LoVo (cell line): ENCODE measurements around the gene TMEM115.

Experiments
- DNase-seq: peaks from one replicate; pipeline ENCODE4 v3.0.0-alpha.2; 2016; ENCODE audit warnings: low spot score

TMEM115 gene

GRCh38 chr3:50375258-50375931 lies 16.1 kb upstream of the TMEM115 start:
- DNase-seq: no peak

DNA sequence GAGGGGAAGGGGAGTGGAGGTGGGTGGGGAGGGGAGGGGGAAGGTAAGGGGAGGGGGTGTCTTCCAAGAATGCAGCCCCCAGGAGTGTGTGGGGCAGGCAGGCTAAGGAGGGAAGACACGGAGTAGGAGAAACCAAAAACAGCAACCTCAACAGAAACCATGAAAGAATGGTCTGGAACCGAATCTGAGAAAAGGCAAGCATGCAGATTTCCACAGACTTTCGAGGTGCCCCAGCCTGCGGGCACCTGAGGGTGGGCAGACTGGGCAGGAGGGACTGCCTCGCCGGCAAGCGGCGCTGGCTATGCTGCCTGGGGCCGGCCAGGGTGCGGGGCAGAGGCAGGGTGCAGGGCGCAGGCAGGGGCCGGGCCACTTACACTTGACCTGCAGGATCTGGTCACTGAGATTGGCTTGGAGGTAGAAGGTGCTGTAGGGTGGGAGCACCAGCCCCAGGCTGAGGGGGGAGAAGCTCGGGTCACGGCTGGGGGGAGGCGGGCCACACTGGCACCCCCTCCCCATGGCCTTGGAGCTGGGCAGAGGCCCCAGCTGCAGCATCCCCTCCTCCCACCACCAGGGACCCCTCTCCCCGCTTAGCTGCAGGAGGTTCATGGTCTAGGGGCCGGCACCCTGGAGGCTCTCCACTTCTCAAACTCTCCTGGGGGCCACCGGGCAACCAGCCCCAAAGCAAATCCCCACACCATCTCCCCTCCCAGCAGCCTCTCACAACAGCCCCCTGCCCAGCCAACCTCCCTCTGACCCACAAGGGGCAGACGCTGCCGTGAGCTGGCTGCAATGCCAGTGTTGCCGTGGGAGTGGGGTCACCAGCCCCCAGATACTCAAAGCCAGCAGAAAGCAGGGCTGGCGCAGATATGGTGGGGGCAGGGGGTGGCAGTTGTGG lies 15.3 kb upstream of the TMEM115 start:
- no peak for DNase-seq

GRCh38 chr3:50373146-50374051 lies 14.1 kb upstream of the TMEM115 start:
- DNase-seq: no peak

DNA sequence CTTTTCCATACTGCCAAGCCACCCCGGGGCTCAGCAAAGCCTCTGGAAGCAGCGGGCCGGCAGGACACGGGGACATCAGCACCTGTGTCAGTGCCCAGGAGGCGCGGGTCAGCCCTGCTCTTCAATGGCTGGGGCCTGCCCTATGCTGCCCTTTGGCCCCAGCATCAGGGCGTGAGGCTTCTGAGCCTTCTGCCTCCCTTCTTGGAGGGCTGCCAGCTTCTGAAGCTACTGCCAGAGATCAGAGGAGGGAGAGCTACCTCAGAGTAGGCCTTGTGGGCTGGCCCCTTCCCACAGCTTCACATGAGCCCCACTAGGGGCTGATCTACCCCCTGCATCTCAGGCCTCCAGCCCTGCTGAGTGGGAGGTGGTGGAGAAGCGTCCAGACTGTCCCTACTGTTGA lies 13.0 kb upstream of the TMEM115 start:
- DNase-seq: peak; percentile 14

- DNase-seq: no peak
Observed at GRCh38 chr3:50371133-50371685, 11.9 kb upstream of the TMEM115 start.

DNA sequence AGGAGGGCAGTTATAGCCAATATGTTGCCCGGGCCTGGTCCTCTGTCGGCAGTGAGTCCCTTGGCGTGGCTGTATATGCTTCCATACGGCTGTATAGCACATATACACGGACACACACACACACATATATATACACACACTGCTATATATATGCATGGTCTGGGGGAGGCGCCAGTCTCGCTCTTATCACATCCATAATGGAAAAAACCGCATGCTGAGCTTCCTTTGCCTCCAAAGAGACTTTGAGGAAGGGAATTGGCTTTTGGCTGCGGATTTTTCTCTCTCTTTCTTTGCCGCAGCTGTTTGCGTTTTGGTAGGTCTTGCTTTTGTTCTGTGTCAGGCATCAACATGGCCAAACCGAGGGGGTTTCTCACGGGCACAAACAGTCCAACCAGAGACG lies 11.3 kb upstream of the TMEM115 start:
- no peak for DNase-seq

DNA sequence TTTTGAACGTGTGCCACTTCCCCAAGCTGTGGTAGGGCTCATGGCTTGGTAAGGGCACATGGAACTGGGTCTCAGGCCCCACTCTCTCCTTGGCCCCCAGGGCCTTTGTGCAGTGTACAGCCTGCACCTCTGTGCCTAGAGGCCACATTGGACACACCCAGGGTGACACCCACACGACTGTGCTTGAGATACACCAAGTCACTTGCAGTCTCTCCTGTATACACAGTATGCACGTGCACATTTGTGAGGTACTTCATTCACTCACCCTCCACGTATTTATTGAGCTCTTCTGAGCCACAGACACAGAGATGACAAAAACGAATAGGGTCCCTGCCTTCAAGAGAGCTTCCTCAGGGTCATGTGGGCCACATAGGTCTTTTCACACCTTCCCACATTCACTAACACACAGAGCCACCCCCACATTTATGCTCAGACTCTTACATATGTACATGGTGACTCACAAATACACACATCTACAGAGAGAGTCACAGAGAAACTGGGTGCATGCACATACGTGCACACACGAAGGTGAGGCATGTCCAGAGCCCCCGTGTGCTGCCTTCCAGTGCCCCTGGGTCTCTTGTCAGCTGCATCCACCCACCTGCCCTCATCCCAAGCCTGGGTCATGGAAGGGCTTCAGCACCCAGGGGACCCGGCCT lies 9.8 kb upstream of the TMEM115 start:
- DNase-seq: no peak

DNA sequence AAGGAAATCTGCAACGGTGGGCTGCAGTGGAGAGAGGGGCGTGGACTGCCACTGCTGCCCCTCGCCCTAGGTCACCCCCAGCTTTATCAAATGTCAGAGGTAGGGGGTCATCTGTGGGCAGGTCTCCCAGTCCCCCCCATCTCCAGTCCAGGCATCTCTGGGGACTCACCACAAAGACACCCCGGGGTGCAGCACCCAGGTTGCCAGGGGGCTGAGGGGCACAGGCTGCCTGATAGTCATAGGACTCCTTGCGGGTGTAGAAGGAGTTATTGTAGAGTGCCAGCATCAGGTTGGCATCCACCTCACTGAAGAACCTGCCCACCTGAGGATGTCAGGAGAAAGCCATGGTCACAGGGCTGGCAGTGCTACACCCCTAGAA lies 6.5 kb upstream of the TMEM115 start:
- no peak for DNase-seq

DNA sequence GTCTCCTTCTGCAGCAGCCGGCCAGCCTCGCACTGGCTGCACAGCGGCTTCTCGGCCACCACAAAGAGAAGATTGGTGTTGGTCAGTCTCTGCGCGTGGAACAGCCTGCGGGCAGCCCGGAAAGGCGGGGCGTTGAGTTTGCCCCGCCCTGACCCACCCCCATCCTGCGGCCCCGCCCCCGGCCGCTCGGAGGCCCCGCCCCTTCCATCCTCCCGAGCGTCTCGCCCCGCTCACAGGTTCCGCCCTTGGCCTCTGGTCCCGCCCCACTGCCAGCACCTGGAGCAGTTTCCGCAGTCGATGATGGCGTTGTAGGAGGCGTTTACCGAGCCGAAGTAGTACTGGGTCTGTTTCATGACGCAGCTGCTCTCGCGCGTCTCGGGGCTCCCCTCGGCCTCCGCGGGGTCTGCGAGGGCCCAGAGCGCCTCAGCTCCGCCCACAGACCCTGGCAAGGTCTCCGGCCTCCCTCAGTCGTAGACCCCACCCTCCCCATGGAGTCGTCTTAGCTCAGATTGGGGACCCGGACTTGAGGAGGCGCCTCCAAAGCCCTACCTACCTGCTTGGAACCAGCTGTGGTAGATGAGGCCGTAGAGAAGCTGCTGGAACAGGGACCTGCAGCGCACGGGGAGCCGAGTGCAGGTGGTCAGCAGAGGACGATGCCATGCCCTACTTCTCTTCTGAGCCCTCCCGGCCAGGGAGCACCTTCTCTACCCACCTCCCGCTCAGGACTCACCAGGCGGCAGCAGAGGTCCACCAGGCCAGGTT lies 5.9 kb upstream of the TMEM115 start:
- DNase-seq: peak; percentile 91

GRCh38 chr3:50364573-50365079 lies 5.3 kb upstream of the TMEM115 start:
- DNase-seq: no peak

- no peak for DNase-seq
Observed at GRCh38 chr3:50359760-50360110, 414 bp upstream of the TMEM115 start.

DNA sequence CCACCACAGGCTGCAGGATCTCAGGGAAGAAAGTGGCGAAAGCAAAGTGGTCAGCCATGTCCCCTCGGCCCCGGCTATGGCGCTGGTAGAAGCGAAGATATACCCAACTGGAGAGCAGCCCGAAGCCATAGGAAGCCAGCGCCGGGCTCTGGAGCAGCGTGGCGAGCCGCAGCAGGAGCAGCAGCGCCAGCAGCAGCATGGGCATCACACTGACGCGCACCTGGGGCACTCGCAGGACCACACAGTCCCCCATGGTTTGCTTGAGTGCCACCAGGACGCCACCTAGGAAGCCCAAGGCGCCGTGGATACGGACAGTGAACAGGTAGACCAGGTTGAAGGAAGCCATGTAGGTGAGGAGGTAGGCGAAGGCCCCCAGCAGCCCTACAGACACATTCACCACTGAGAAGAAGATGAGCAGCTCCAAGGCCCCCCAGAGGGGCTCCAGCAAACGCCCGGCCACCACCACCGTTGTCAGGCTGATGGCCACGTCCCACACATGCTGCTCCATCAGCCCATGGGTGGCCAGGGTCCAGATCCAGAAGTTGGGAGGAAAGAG lies 888 bp downstream of the TMEM115 start:
- DNase-seq: no peak

DNA sequence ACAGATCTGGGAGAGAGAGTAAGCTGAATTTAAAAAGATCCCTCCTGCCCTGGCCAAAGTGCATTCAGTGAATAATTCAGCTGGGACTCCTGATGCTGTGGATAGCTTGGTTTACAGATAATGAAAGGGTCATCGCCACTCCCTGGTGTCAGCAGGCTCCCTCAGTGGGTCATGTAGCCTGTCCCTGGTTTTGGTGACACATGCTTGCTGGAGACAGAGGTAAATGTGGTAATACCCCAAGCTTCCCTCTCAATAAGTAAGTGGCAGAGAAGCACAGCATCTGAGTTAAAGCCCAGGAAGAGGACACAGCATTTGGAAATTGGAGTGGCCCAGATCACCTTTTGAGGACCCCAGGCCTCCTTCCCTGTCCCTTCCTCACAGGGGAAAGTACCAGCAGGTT lies 1.8 kb downstream of the TMEM115 start:
- DNase-seq: no peak

DNA sequence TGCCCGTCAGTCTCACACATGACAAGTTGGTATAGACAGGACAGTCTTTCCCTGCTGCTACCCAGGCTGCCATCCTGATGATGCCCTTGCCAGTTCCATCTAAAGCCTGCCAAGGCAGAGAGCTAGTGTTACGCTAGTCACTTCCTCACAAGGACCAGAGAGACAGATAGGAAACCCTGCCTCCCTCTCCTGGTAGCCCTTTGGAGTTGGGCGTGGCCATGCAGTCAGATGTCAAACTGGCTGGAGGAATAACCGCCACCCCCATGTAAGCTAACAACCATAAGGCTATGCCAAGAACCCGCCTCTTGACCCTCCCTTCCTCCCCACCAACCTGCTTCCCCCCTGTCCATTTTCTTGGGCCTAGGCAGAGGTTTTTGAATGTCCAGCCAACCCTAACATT lies 2.8 kb downstream of the TMEM115 start:
- DNase-seq: no peak

DNA sequence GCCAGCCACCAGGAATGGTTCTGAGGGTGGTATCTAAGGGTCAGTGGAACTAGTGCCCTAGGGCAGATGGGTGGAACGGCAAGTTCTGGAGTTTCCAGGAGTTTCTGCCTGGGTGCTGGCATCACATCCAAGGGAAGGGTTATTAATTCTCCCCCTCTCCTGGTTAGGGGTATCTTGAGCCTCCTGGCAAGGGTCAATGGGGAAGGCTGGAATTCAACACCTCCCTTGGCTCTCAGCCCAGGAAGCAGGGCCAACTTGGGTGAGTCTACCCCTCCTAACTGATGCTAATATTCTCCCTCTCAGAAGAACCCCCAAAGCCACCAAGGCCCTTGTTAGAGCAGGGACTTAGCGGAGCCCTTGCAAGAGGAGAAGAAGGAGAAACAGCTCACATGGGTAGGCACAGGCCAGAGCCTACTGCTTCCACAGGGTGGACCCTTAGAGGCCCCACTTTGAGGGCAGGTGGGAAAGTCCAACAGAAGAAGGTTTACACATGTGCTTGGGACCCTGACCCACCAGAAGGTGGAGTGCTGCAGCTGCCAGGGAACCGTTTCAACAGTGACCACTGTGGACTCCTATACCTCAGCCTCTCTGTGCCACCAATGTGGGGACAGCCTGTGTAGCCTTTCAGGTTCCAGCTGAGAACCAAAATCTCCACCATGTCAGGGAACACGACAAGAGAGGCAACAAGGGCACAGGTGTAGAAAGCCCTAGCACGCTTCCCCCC lies 3.3 kb downstream of the TMEM115 start:
- DNase-seq: no peak

DNA sequence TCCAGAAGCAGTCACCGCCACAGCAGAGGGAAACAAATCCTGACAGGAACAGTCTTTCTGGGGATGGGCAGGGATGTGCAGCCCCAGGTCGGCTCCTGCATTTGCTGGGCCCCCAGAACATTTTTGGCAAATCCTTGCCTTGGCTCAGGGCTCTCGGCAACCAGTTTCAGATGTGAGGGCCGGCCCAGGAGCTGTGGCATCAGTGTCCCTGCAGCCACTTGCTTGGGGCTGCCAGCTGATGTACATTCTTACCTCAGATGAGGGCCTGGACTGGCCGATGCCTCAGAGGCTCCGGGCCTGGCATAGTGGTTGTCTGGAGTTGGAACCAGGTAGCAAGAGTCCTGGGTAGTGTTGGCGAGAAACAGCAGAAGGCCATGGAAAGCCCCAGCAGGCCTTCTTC lies 4.5 kb downstream of the TMEM115 start:
- DNase-seq: no peak

DNA sequence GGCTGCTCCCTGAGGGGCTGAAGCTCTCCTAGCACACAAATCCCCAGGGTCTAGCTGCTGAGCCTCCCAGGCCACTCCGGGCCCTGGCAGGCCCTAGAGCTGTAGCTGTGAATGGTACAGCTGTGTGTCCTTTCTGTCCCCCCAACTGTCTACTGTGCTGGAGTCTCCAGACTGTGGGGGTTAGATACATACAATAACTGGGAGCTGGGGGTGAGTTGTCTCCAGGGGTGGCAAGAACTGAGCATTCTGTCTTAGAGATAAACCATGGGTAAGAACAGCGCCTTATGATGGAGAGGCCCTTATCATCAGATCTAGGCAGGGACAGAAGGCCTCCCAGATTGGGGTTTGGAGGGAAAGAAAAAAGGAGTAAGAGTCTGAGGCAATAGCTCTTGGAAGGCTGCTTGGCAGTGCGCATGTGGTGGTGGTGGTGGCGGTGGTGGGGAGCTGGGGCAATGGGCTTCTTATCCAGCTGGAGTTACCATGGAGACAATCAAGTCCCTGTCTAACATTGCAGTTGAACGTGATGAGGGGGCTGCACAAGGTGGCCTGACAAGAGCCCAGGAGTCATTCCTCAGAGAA lies 5.0 kb downstream of the TMEM115 start:
- no peak for DNase-seq

DNA sequence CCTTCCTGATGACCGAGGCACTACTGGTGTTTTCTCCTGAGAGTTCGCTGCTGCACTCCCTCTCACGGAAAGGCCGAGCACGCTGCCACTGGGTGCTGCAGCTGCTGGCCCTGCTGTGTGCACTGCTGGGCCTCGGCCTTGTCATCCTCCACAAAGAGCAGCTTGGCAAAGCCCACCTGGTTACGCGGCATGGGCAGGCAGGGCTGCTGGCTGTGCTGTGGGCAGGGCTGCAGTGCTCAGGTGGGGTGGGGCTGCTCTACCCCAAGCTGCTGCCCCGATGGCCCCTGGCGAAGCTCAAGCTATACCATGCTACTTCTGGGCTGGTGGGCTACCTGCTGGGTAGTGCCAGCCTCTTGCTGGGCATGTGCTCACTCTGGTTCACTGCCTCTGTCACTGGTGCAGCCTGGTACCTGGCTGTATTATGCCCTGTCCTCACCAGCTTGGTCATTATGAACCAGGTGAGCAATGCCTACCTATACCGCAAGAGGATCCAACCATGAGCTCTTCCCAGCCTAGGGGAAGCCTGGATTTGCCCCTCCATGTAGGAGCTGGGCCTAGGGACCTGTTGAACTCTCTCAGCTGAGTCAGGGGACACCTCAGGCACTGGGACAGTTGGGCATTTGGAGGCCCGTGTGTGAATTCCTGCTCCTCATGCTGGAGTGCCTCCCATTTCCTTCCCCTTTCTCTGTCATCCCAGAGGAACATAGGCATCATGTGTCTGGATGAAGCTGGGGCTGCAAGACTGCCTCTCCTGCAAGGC lies 5.9 kb downstream of the TMEM115 start:
- no peak for DNase-seq

DNA sequence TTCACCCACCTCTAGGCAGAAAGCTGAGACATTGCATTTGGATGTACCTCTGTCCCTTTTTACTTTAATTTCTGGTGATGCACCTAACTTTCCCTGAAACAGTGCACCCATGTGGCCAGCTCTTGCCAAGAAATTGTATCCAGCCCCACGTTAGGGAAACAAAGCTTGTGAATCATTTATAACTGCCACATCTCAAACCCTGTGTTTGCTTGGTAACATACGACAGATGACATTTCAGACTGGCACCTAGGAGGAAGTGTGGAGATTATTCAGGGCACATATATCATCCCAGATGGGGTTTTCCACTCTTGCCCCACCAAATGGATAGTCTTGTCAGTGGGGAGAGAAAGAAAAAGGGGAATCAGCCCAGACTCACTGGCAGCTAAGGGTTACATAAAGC lies 6.5 kb downstream of the TMEM115 start:
- DNase-seq: no peak
